WTC11 (cell line): ENCODE data around the gene SECISBP2.

ENCODE experiments used
- ATF2 ChIP-seq: sonication (generic); formaldehyde crosslinking; IDR thresholded peaks from 2 replicates; pipeline ENCODE4 v1.8.1; 2022; ENCODE audit warnings: low read depth, missing genetic modification reagents, borderline replicate concordance
- CREB1 ChIP-seq: sonication (generic); formaldehyde crosslinking; IDR thresholded peaks from 2 replicates; pipeline ENCODE4 v1.8.0; 2023; ENCODE audit warnings: mild to moderate bottlenecking, missing genetic modification reagents
- CTCF ChIP-seq: fragments of 200-600 bp; IDR thresholded peaks from 2 replicates; pipeline ENCODE4 v1.8.0; 2022; ENCODE audit warnings: antibody characterized with exemption
- JUN ChIP-seq: sonication (generic); formaldehyde crosslinking; IDR thresholded peaks from 2 replicates; pipeline ENCODE4 v1.8.0; 2023; ENCODE audit warnings: mild to moderate bottlenecking, missing genetic modification reagents
- NR3C1 ChIP-seq: sonication (generic); formaldehyde crosslinking; conservative IDR thresholded peaks from 2 replicates; pipeline ENCODE4 v1.8.1; 2023; ENCODE audit warnings: low read depth, mild to moderate bottlenecking, missing genetic modification reagents
- SP1 ChIP-seq: sonication (generic); formaldehyde crosslinking; conservative IDR thresholded peaks from 2 replicates; pipeline ENCODE4 v1.8.1; 2022; ENCODE audit warnings: missing genetic modification reagents
- STAT6 ChIP-seq: sonication (generic); formaldehyde crosslinking; conservative IDR thresholded peaks from 2 replicates; pipeline ENCODE4 v1.8.1; 2023; ENCODE audit warnings: mild to moderate bottlenecking, low read depth, missing genetic modification reagents, moderate library complexity
- ZBTB21 ChIP-seq: sonication (generic); formaldehyde crosslinking; IDR thresholded peaks from 2 replicates; pipeline ENCODE4 v1.8.1; 2023; ENCODE audit warnings: mild to moderate bottlenecking, missing genetic modification reagents, borderline replicate concordance
- TF ChIP-seq, protein P1 (sequence below): sonication (generic); formaldehyde crosslinking; IDR thresholded peaks from 2 replicates; pipeline ENCODE4 v1.8.1; 2022; ENCODE audit warnings: mild to moderate bottlenecking, moderate library complexity, missing genetic modification reagents

- TF ChIP-seq CTCF, result no peak
- no peak for TF ChIP-seq NR3C1
- TF ChIP-seq STAT6 (CRISPR knock-in tag), result no peak
- TF ChIP-seq JUN (CRISPR knock-in tag), result no peak
- no peak for TF ChIP-seq SP1 (CRISPR knock-in tag)
- no peak for TF ChIP-seq ZBTB21 (CRISPR knock-in tag)
- TF ChIP-seq CREB1 (CRISPR knock-in tag), result no peak
- TF ChIP-seq, protein P1, sequence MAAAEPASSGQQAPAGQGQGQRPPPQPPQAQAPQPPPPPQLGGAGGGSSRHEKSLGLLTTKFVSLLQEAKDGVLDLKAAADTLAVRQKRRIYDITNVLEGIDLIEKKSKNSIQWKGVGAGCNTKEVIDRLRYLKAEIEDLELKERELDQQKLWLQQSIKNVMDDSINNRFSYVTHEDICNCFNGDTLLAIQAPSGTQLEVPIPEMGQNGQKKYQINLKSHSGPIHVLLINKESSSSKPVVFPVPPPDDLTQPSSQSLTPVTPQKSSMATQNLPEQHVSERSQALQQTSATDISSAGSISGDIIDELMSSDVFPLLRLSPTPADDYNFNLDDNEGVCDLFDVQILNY (CRISPR knock-in tag), result no peak
- no peak for TF ChIP-seq ATF2 (CRISPR knock-in tag)
These were observed 46.6 kb downstream of the SECISBP2 start for GRCh38 chr9:89364666-89365531.
